ENCODE measurements around the gene NAA80. TPM values are rescaled to one million over a fixed set of nuclear protein-coding genes. Genes with fewer than 3 reads are reported as not detected.
A peak's percentile ranks its signal among the peaks of the same experiment; 100 is the strongest.

The NAA80 gene
- total and polyA plus RNA-seq, 2 of the 13 experiments (the other 11 are each of a cell fraction or from before 2014, with no cell fraction given): 3.4 to 8.7 TPM

- TF ChIP-seq ZNF335 (CRISPR knock-in tag; IDR thresholded peaks at IDR 0.05): peak; percentile 84
- TF ChIP-seq YEATS2 (CRISPR knock-in tag; IDR thresholded peaks at IDR 0.05; ENCODE audit: borderline replicate concordance): peak; percentile 44; the same call in 1 of the 2 replicates
- TF ChIP-seq SP1 (IDR thresholded peaks at IDR 0.05): no peak
- peak; percentile 82 for TF ChIP-seq SP1 (CRISPR knock-in tag; IDR thresholded peaks at IDR 0.05)
- TF ChIP-seq NCOR1 (IDR thresholded peaks at IDR 0.05; ENCODE audit: borderline replicate concordance, low read length): peak; percentile 19; the same call in 1 of the 2 replicates
- no peak for TF ChIP-seq ZFP82 (CRISPR knock-in tag; IDR thresholded peaks at IDR 0.05; ENCODE audit: borderline replicate concordance)
- TF ChIP-seq EHMT2 (IDR thresholded peaks at IDR 0.05; ENCODE audit: borderline replicate concordance, low read depth, low read length): no peak
- no peak for TF ChIP-seq ZNF530 (CRISPR knock-in tag; IDR thresholded peaks at IDR 0.05; ENCODE audit: low read depth)
- TF ChIP-seq BCL3 (CRISPR knock-in tag; IDR thresholded peaks at IDR 0.05): peak; percentile 94; the same call in 1 of the 2 replicates
- no peak; the same call in 1 of the 2 replicates for TF ChIP-seq PAF1 (CRISPR knock-in tag; IDR thresholded peaks at IDR 0.05)
- no peak for TF ChIP-seq ZNF34 (CRISPR knock-in tag; IDR thresholded peaks at IDR 0.05; ENCODE audit: borderline replicate concordance)
- TF ChIP-seq ZNF367 (CRISPR knock-in tag; IDR thresholded peaks at IDR 0.05; ENCODE audit: borderline replicate concordance): no peak
- TF ChIP-seq LRRFIP1 (CRISPR knock-in tag; conservative IDR thresholded peaks at IDR 0.05): no peak
- no peak for TF ChIP-seq PRPF4 (IDR thresholded peaks at IDR 0.05; ENCODE audit: low read depth, low read length, poor library complexity, severe bottlenecking)
- no peak for TF ChIP-seq NAIF1 (CRISPR knock-in tag; IDR thresholded peaks at IDR 0.05; ENCODE audit: borderline replicate concordance)
- TF ChIP-seq ZBTB34 (CRISPR knock-in tag; IDR thresholded peaks at IDR 0.05): no peak
- TF ChIP-seq ESRRA (CRISPR knock-in tag; IDR thresholded peaks at IDR 0.05; ENCODE audit: low read depth): no peak
- TF ChIP-seq CBX5 (CRISPR knock-in tag; IDR thresholded peaks at IDR 0.05; ENCODE audit: borderline replicate concordance): peak; percentile 49; the same call in 1 of the 2 replicates
- TF ChIP-seq NFE2L1 (CRISPR knock-in tag; IDR thresholded peaks at IDR 0.05; ENCODE audit: borderline replicate concordance): 0 out of 2 replicates have a peak, but pooled peaks have one; percentile 60
- 0 out of 2 replicates have a peak, but pooled peaks have one; percentile 18 for TF ChIP-seq ZFP1 (CRISPR knock-in tag; IDR thresholded peaks at IDR 0.05)
- peak; percentile 54 for TF ChIP-seq SAP130 (CRISPR knock-in tag; IDR thresholded peaks at IDR 0.05; ENCODE audit: low read depth)
- TF ChIP-seq ZSCAN25 (CRISPR knock-in tag; IDR thresholded peaks at IDR 0.05): peak; percentile 23; the same call in 1 of the 2 replicates
- 0 out of 2 replicates have a peak, but pooled peaks have one; percentile 12 for TF ChIP-seq NCOA1 (CRISPR knock-in tag; IDR thresholded peaks at IDR 0.05)
Observed at GRCh38 chr3:50298836-50299637, at the start of gene NAA80, which contains the start of gene HYAL3 (continued).
